VCaP (cell line): ENCODE measurements around the gene MCMBP.
"Not testable (repeated sequence)": the region's sequence is repeated elsewhere in the genome, so short reads cannot be mapped to it uniquely, and the experiment has no call there.

Source experiments
- H3K27ac ChIP-seq: fragments of 450-650 bp; 2 replicates; pipeline ENCODE4 v1.5.1; 2017
- TF ChIP-seq, protein P1 (sequence below): fragments of 450-650 bp; conservative IDR thresholded peaks from 2 replicates; pipeline ENCODE4 v1.5.1; 2017; ENCODE audit warnings: mild to moderate bottlenecking, moderate library complexity

The MCMBP gene

DNA sequence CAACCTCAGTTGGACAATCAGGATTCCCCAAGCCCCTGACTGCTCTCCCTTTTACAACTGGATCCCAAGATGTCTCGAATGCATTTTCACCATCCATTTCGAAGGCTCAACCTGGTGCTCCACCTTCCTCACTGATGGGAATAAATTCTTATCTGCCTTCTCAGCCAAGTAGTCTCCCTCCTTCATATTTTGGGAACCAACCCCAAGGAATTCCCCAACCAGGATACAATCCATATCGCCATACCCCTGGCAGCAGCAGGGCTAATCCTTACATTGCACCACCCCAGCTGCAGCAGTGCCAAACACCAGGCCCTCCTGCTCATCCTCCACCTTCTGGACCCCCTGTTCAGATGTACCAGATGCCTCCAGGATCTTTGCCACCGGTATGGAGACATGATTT, 25.9 kb upstream of the MCMBP start:
- TF ChIP-seq, protein P1, sequence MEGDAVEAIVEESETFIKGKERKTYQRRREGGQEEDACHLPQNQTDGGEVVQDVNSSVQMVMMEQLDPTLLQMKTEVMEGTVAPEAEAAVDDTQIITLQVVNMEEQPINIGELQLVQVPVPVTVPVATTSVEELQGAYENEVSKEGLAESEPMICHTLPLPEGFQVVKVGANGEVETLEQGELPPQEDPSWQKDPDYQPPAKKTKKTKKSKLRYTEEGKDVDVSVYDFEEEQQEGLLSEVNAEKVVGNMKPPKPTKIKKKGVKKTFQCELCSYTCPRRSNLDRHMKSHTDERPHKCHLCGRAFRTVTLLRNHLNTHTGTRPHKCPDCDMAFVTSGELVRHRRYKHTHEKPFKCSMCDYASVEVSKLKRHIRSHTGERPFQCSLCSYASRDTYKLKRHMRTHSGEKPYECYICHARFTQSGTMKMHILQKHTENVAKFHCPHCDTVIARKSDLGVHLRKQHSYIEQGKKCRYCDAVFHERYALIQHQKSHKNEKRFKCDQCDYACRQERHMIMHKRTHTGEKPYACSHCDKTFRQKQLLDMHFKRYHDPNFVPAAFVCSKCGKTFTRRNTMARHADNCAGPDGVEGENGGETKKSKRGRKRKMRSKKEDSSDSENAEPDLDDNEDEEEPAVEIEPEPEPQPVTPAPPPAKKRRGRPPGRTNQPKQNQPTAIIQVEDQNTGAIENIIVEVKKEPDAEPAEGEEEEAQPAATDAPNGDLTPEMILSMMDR = no peak
- H3K27ac ChIP-seq = no peak overlapping the region

DNA sequence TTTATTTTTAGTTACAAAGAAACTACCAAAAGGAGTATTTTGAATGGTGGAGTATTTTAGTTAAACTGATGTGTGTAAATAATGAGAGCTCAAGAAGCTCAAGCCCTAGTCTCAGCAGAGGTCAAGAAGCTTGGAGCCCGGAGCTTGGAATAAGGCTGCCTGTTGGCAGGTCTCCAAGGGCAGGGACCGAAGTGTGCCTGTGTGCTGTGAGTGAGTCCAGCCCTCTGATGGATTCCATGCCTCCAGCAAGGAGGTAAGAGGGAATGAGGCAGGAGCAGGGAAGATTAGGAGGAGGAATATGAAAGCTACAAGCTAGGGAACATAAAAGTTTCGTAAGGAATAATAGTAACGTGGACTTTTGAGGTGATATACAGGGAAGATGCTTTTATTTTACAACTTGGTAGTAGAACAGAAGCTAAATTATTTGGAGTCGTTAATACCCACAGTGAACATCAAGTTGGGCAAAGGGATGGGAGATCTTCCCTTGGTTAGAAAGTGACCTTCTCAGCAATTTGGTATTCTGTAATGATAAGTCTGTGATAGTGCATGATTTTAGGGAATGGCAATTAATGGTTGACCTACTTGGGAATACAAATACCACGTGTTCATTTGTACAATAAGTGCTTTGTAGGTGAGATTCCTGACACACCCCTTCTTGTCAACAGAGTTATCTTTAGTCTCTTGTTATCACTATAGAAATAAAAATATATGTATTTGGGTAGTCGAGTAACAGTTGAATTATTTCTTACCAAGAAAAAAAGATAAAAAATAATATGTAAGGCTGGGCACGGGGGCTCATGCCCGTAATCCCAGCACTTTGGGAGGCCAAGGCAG, 24.5 kb upstream of the MCMBP start:
- H3K27ac ChIP-seq = peak overlapping the region; percentile 37
- TF ChIP-seq, protein P1 = no peak

DNA sequence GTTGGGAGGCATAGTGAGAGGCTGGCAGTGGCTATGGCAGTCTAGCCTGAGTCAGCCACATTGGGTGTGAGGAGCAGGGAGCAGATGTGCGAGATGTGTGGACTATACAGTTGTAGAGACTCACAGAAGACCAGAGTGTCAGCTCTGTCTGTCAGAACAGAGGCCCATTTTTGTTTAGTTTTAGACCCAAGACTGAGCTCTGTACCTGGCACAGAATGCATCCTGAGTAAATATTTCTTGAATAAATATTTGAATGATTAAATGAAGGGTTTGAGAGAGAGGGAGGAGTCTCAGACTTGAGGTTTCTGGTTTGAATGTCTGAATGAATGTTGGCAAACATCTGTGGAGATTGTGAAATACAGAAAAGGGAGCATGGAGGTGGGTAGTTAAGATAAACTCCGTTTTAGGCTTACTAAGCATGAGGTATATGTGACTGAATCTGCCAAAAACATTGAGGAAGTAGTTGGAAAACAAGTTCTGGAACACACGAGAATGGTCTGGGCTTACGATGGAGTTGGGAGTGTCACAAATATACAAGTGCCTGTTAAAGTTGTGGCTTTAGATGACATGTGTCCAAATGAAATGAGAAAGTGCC, 23.5 kb upstream of the MCMBP start:
- H3K27ac ChIP-seq = peak overlapping the region; percentile 37
- TF ChIP-seq, protein P1 = no peak

DNA sequence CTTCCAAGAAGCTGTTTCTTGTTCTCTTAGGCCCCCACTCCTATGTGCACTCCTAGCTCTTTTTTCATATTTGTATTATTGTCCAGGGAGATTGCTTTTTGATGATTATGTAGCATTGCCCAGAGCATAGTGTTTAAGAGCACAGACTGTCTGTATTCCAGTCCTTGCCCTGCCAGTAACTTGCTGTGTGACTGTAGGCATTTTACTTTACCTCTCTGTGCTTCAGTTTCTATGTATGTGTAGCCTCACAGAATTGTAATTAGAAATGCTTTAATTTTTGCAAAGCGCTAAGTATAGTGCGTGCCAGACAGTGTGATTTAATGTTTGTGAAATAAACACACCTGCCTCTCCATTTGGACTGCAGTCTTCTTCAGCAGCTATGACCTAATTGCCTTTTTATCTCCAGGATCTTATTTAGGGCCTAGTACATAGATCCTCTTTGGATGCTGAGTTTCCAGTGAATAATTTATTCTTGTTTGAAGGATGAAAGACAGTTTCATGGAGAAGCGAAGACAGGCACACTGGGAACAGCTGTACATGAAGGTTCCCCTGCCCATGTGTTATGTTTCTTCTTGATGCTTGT, 21.3 kb upstream of the MCMBP start:
- TF ChIP-seq, protein P1 = no peak
- H3K27ac ChIP-seq = peak overlapping the region; percentile 81; the same call in 1 of the 2 replicates

DNA sequence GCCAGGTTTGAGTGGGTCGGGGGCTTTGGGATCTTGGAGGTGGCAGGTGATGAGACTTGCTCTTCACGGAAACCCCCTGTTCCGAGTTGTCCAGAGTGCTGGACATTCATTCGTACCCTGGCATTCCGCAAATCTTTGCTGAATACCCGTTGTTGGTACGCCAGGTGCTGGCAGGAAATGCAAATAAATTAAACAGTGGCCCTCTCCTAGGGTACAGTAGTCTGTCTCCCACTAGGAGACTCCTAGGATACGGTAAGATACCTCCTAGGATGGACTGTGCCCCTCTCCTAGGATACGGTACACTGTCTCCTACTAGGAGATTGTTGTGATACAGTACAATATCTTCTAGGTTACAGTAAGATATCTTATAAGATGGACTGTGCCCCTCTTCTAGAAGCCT, 20.4 kb upstream of the MCMBP start:
- TF ChIP-seq, protein P1 = no peak
- H3K27ac ChIP-seq = peak overlapping the region; percentile 81

DNA sequence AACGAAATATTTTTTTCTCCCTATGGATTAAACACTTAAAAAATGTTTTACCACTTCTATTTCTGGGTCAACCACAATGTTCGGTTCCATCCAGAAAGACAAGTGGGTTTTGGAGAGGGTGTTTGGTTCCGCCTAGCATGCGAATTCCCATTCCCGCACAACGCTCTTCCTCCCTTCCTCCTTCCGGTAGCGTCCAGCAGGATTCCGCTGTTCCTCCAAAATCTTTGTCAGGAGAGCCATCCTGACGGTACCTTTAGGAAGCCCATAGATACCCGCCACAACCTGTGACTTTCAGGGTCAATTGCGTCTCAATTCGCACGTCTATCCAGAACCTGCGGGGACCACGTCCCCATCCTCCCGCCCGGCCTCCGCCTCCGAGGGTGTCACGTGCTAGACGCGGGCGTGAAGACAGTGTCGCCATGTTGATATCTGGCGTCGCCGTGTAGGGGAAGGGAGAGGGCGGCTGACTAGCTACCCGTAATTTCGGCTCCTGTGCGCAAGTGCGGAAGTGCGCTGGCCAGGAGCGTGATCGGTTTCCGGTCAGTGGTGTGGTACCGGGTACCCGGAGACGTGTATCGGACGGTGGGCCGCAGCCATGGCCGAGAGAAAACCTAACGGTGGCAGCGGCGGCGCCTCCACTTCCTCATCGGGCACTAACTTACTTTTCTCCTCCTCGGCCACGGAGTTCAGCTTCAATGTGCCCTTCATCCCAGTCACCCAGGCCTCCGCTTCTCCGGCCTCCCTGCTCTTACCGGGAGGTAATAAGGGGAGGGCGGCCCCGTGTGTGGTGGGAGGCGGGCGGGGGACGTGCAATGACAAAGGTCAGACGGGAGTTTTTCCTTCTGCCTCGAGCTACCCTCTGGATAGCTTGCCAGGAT, 19.8 kb upstream of the MCMBP start, which contains the start of gene SEC23IP:
Gene SEC23IP (plus strand): TSS at position 543 of the 878 bp plus-strand sequence. CDS start 53 bp downstream, at position 596.
- TF ChIP-seq, protein P1 = no peak
- H3K27ac ChIP-seq = peak within 1 kb of the TSS; percentile 81

DNA sequence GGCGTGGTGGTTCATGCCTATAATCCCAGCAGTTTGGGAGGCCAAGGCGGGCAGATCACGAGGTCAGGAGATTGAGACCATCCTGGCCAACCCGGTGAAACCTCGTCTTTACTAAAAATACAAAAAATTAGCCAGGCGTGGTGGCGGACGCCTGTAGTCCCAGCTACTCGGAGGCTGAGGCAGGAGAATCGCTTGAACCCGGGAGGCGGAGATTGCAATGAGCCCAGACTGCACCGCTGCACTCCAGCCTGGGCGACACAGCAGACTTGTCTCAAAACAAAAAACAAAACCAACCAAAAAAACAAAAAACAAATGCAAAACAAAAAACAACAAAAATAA, 19.2 kb upstream of the MCMBP start:
- H3K27ac ChIP-seq = peak overlapping the region; percentile 81

DNA sequence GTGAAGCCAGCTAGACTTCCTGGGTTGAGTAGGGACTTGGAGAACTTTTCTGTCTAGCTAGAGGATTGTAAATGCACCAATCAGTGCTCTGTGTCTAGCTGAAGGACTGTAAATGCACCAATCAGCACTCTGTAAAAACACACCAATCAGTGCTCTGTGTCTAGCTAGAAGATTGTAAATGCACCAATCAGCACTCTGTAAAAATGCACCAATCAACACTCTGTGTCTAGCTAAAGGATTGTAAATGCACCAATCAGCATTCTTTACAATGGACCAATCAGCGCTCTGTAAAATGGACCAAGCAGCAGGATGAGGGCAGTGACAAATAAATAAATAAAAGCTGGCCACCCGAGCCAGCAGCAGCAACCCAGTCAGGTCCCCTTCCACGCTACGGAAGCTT, 17.7 kb upstream of the MCMBP start:
- not testable (repeated sequence) for H3K27ac ChIP-seq

DNA sequence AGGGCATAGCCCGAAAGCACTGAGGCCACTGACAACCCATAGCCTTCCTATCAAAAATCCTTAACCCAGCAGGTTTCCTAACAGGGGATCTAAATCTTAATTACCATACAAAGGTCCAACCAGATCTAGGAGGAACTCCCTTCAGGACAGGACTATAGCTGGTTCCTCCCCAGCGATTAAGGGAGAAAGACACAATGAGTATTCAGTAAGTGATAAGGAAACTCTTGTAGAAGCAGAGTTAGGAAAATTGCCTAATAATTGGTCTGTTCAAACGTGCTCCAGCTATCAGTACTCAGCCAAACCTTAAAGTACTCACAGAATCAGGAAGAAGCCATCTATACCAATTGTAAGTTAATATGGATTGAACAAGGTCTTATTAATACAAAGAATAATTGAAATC, 16.6 kb upstream of the MCMBP start:
- not testable (repeated sequence) for H3K27ac ChIP-seq

DNA sequence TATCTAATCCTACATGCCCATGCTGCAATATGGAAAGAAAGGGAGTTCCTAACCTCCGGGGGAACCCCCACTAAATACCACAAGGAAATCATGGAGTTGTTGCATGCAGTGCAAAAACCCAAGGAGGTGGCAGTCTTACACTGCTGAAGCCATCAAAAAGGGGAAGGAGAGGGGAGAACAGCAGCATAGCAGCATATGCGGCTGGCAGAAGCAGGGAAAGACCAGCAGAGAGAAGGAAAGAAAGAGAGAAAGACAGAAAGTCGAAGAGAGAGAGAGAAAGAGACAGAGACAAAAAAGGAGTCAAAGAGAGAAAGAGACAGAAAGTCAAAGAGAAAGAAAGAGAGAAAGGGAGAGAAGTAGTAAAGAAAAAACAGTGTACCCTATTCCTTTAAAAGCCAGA, 16.1 kb upstream of the MCMBP start:
- H3K27ac ChIP-seq = not testable (repeated sequence)

DNA sequence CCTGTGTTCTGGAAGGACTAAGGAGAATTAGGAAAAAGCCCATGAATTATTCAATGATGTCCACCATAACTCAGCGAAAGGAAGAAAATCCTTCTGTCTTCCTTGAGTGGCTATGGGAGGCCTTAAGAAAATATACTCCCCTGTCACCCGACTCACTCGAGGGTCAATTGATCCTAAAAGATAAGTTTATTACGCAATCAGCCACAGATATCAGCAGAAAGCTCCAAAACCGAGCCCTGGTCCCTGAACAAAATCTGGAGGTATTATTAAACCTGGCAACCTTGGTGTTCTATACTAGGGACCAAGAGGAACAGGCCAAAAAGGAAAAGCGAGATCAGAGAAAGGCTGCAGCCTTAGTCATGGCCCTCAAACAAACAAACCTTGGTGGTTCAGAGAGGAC, 13.4 kb upstream of the MCMBP start:
- H3K27ac ChIP-seq = not testable (repeated sequence)

DNA sequence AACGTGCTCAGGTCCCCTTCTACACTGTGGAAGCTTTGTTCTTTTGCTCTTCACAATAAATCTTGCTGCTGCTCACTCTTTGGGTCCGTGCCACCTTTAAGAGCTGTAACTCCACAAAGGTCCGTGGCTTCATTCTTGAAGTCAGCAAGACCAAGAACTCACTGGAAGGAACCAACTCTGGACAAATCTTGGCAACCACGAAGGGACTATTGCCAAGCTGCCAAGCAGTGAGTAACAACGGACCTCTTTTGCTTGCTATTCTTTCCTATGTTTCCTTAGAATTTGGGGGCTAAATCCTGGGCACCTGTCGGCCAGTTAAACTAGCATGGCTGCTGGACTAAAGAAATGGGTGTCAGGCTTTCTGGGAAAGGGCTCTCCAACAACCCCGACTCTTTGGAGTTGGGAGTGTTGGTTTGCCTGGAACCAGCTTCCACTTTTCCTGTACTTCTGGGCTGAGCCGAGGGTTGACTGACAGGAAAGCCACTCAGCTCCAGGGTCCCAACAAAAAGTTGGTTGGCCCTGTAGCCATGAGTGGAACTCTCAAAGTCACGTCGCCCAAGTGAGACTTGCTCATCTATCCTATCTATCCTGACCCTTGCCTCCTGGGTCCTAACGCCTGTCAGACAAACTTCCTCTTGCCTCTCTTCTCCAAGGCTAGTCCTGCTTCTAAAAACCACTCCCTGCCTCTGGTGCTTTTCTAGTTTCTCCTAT, 11.4 kb upstream of the MCMBP start:
- not testable (repeated sequence) for H3K27ac ChIP-seq
